GM12878 (cell line): Measurements from ENCODE around the gene DAD1.
"Not testable (repeated sequence)": the region's sequence is repeated elsewhere in the genome, so short reads cannot be mapped to it uniquely, and the experiment has no call there.

Source experiments
- CTCF ChIP-seq, 3 experiments: IDR thresholded peaks in 2 of 3; conservative IDR thresholded peaks in 1 of 3; 2 replicates each; pipeline ENCODE4 v1.5.1; 2011; ENCODE audit warnings: low read depth in 3 of 3, low read length in 3 of 3, mild to moderate bottlenecking in 3 of 3, control low read depth in 2 of 3, moderate library complexity in 2 of 3, inconsistent platforms in 1 of 3, mixed read lengths in 1 of 3; ENCODE audit not compliant: control insufficient read depth in 2 of 3, insufficient read depth in 1 of 3; ENCODE audit errors: extremely low read depth in 1 of 3
- RAD21 ChIP-seq: IDR thresholded peaks from 2 replicates; pipeline ENCODE4 v1.6.1; 2011; ENCODE audit warnings: mild to moderate bottlenecking, low read depth, low read length, moderate library complexity; ENCODE audit not compliant: insufficient read depth
- YY1 ChIP-seq: IDR thresholded peaks from 2 replicates; pipeline ENCODE4 v1.6.1; 2011; ENCODE audit warnings: low read depth, mild to moderate bottlenecking, low read length

DNA sequence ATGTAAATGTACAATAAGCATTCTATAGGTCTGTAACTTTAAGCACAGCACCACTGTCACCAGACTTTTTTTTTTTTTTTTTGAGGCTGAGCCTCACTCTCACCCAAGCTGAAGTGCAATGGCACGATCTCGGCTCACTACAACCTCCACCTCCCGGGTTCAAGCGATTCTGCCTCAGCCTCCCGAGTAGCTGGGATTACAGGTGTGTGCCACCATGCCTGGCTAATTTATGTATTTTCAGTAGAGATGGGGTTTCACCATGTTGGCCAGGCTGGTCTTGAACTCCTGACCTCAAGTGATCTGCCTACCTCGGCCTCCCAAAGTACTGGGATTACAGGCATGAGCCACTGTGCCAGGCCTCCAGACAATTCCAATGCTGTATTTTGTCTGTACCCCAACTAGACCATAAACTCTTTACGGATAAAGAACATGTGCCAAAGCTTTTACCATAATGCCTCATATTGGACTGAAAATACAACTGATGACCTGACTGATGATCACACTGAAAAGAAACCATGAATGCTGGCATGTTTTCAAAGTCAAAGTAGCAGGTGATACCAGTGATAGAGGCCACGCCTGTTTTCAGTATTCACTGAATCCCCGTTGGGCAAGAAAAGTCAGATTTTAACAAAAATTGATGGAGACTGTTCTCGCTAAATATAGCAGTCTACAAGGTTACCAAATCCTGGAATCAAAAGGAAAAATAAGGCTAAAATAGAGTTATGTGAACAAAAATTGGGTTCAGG lies 1.2 kb downstream of the DAD1 start:
- TF ChIP-seq CTCF (IDR thresholded peaks at IDR 0.05 in 2 of 3, conservative IDR thresholded peaks at IDR 0.05 in 1 of 3; ENCODE audit: control insufficient read depth in 2 of 3, extremely low read depth in 1 of 3, insufficient read depth in 1 of 3, low read depth in 3 of 3, low read length in 3 of 3); RAD21; YY1: not testable (repeated sequence)
